GM15510 (cell line): Measurements from ENCODE around the gene CCDC85C.

ENCODE experiments used
- POLR2A ChIP-seq: IDR thresholded peaks from 3 replicates; pipeline ENCODE4 v1.6.1; 2011; ENCODE audit warnings: borderline replicate concordance; ENCODE audit not compliant: insufficient read length; ENCODE audit errors: extremely low read depth

The CCDC85C gene

DNA sequence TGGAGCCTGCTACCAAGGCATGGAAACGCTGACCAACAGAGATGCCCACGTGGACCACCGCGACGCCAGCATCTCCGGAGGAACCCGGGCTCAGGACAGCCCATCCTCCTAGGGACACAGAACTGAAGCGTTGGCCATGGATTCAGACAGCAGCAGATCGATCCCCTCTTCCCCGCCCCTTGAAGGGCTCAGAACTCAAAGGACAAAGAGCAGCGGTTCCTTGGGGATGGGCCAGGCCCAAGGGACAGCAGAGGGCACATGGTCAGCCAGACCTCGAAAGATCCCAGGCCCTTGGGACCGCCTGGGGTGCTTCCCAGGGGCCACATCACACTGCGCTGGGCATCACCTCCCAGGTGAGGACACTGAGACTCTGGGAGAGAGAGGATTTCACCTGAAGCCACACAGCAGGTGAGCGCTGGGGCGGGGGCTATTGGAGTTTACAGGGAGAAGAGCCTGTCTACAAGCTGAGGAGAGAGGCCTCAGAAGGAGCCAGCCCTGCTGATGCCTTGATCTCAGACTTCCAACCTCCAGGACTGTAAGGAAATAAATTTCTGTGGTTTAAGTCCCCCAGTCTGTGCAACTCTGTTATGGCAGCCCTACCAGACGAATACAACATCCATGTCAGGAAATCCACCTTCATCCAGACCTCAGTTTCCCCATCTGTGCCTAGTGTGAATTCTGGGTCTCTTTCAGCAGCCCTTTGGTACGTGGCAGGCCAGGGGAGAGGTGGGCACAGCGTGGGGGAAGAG is 73.4 kb downstream of the CCDC85C start:
- TF ChIP-seq POLR2A = no peak

DNA sequence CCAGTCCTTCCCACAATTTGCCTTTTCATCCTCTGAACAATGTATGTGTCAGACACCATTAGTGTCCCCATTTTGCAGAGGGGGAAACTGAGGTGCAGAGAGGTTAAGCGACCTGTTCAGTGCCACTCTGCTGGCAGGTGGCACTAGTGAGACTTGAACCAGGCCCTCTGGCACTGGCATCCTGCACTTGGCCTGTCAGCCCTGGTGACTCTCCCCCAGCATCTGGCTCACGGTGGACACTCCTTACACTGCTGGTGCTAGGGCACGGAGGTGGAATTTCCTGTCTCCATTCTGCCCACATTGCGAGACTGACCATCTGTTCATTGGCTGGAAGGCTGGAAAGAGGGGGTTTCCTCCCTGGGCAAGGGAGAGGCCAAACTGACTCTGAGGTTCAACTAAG is 74.1 kb downstream of the CCDC85C start:
- no peak for TF ChIP-seq POLR2A

DNA sequence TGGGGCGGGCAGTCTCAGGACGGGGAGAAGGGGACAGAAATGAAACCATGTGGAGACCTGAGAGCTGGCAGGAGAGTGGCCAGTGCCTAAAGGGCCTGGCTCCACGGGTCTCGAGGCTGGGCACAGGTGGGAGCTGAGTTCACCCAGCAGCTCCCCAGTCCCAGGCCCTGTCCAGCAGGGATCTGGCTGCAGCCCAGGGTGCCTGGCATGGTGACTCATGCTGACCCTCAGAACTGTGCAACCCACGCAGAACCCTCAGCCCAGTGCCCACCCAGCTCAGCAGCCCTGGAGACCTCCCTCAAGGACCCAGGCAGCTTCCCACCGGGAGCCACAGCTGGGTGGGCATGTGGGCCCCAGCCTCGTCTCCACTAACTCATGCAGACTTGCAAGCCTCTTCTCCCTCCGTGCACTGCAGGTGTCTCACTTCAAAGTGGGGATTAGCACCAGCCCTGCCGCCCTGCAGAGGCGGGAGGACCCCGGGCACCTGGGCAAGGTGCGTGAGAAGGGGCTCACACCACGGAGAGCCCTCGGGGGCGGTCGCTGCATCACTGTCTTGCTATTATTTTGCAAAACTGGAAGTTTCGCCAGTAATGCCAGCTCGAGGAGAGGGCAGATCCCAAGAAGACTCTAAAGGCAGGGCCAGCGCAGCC is 76.5 kb downstream of the CCDC85C start:
- TF ChIP-seq POLR2A = no peak

DNA sequence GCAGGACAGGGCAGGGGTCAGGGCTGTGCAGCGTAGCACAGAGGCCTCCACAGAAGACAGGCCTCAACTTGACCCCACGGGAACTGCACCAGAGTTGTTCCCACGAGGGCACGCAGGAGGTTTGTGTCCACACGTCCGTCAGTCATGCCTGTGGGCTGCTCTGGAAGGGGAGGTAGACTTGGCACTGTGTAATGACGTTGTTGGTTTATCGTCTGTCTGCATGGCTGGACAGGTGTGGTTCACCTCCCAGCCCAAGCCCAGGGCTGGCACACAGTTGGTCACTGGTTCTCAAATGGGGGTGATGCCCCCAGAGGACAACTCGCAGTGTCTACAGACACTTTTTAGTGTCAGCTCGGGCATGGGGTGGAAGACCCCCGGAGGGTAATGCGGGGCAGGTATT is 77.0 kb downstream of the CCDC85C start:
- TF ChIP-seq POLR2A = no peak

DNA sequence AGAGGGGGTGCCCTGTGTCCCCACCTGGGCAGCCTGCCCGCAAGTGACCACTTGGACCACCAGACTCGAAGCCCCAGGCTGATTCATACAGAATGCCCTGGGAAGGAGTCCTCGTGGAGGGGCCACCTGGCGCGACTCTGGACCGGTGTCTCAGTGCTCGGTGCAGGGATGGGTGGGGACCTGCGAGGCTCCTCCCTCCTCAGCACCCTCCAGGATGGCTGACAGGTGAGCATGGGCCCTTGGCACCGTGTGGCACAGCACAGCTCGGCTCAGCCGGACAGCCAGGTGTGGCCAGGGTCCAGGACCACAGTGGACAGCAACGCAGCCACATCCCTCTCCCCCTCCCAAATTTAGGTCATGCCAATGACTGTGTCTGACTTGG is 78.3 kb downstream of the CCDC85C start:
- no peak for TF ChIP-seq POLR2A

DNA sequence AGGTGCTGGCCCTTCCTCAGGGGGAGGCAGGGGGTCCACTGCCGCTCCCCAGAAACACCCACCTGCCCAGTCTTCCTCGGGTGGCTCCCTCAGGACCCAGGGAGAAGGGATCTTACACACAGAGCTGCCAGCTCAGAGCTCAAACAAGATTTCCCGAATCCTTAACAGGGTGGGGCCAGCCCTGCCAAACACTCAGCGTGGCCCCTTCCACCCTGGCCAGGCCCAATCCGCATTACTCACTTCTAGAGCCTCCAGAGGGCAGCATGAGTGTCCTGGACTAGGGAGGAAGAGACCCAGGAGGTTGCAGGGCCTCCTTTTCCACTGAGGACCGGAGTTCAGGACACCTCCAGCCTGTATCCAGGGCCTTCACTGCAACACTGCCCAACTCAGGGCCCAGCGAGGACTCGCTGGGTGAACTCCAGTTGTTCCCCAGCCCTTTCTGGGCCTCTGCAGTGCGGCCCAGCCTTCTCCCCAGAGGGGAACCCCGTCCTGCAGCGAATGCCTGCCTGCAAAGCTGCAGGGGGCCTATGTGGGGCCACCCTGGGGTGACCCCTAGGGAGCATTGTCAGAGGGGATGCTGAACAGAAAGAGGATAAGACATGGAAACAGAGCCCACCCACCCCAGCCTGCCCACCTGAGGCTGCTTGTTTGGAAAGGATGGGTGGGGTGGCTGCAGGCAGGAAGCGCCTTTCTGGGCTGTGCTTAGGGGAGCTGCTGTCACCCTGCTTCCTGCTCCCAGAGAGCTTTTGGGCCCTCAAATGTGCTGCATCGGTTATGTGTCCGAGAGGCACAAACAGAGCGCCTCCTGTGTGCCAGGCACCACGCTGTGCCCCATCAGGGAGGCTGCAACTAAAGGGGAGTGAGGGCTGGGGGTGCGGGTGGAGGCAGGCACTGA is 79.0 kb downstream of the CCDC85C start:
- TF ChIP-seq POLR2A = no peak

DNA sequence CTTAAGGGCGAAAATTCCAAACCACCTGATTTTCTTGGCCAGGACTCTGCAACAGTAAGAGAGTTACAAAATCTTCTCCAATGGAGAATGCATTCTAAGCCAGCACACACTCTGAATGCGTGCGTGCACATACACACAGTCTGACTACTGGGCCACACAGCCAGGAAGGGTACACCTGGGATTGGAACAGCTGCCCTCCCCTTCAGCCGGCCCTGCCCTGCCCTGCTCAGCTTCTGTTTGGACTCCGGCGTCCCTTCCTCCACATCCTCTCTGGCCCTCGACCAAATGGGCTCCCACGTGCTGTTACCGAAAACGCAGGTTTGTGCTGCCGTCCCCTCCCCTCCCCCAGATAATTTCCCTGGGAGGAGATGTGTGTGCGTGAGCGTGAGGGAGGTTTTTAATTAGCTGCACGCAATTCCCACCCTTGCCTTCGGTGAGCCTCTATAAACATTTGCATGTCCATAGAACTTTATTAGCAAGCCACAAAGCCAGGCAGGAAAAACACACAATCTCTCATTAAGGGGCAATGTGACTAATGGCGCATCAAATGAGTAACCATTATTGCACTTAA is 79.8 kb downstream of the CCDC85C start:
- no peak for TF ChIP-seq POLR2A

DNA sequence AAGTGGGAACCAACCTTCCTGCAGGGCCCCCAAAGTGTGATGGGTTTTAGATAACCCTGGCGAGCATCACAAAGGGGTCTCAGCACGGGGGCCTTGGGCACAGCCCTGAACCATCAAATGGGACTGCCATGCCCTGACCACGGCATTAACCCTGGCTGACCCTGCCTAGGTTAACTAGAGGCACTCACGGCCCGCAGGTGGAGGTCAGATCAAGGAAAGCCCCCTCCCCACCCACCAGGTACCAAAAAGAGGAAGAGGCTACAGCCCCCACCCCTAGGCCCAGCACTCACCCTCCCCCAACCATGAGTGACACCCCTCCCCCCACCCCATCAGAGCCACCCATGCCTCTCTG is 80.3 kb downstream of the CCDC85C start:
- no peak for TF ChIP-seq POLR2A

DNA sequence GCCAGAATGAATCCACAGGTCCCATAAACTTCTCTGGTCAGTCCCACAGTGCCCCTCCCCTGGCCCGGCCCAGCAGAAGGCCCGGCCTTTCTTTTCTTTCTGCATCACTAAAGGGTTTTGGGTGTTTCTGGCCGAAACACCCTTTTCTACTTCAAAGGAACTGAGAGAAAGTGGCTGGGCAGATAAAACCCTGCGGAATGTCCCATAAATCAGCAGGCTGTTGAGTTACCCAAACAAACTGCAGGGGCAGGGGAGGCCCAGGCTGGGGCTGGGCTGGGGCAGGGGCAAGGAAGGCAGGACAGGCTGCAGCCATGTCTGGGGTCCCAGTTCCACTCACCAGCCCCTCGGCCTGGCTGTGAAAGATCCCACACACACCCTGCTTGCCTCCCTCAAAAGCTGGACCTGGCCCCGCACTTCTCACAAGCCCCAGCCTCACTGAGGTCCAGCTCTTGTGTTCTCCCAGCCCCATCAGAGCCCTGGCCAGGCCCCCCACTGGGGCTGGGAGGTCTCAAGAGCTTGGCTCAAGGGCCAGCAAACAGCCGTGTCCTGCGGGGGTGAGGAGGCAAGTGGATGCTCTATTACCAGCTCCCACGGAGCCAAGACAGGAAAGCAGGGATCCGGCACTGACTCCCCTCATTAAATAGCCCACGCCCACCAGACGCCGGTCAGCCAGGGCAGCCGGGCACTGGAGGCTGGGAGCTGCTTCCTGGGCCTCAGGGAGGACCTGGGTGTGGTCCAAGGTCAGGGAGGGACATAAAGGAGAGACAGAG is 80.9 kb downstream of the CCDC85C start:
- no peak for TF ChIP-seq POLR2A

DNA sequence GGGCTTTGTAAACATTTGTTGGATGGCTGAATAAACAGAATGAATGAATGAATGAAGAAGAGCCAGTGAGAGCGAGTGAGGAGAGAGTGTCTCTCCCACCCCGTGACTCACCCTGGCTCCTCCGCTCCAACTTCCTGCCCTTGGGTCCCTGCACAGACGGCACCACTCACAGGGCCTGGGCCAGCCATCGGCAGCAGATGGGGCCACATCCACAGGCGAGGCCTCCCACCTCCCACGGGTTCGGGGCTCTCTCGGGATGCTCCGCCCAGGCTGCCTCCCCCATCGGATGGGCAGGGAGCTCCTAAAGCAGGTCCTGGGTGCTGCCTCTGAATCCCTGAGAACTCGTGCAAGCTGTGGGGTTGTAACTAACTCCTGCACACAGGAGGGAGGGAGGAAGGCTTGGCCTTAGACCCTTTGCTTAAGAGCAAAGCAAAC is 81.5 kb downstream of the CCDC85C start:
- no peak for TF ChIP-seq POLR2A

DNA sequence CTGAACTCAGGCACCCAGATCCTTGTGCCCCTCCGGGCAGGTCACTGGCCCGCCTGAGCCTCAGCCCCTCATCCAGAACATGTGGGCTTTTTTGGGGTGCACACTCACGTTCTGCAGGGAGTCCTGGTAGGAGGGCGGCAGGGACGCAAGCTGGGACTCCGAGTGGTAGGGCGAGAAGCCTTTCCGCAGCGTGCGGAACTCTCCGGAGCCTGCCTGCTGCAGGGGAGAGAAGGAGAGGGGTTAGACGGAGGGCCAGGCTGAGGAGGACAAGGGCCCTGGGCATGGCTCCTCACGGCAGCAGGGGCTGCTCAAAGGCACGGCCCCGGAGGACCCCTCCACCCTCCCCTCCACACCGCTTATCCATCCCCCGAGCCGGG is 82.0 kb downstream of the CCDC85C start:
- TF ChIP-seq POLR2A = no peak

DNA sequence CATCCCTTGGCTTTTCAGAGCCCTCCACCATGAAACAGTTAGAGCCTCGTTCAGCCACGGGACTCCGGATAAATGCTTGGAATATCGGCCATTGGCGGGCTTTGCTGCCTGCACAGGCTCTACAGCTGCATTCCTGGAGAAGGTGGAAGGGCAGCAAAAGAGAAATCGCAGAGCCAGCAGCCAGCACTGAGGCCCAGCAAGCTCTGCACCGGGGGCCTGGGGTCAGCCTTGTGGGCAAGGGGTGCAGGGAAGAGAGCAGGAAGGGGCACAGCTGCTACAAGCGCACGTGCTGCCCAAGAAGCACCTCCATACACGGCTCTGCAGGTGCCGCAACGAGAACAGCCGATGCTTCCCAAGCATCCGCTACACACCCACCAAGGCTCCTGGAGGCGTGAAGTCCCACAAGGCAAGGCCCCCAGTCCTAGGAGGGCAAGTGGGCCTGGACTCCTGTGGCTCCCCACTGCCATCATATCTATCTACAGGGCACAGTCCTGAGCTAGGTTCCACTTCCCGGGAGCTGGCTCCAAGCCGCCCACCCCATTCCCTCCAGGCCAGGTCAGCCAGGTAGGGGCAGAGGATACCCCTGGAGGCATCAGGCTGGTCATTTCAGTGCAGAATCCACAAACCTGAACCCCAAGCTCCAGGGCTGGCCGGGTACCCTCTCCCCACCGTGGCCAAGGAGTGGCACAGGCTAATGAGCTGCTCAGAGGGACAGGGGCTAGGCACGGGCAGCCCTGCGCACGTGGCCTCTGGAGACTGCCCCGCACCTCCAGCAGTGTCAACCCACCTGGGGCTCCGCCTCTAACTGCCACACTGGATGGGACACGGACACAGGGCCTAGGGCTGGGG is 82.6 kb downstream of the CCDC85C start:
- TF ChIP-seq POLR2A = no peak

DNA sequence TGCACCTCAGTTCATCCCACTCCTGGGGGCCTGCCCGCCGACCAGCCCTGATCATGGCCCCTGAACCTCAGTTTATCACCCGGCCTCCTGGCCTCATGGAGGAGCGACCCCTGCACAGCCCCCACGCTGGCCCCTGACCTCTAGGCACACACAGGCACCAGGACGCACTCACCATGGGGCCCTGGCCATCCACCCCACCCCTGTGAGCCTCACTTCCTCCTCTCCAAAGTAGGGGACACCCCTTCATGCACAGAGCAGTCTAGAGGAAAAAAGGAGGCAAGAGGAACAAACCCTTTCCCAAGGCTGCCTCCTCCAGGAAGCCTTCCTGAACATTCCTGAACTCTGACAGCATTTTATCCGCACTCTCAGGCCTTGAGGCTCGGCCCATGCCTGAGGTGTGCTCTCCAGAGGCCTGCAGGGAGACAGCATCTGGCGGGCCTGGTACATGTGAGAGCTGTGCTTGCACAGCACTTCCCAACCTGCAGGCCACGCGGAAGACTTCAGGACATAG is 83.4 kb downstream of the CCDC85C start:
- no peak for TF ChIP-seq POLR2A

DNA sequence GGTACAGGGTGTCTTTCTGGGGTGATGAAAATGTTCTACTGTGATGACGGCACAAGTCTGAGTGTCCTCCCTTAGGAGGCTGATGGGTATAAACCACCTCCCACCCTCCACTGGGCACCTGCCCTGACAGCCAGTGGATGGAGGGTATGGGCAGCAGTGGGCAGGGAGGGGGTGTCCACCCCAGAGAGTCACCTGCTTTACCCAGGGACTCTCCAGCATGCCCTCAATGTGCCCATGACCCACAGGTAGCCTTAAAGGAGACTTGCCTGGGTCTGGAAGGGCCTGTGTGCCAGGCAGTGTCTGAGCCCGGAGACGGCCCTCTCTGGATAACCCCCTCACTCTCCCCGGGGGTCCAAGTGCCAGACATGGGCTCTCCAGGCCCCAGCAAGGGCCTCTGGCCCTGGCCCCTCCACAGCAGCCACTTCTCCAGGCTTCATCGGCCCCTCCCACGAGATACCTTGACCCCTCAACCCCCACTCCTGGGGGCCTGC is 84.0 kb downstream of the CCDC85C start:
- TF ChIP-seq POLR2A = no peak

DNA sequence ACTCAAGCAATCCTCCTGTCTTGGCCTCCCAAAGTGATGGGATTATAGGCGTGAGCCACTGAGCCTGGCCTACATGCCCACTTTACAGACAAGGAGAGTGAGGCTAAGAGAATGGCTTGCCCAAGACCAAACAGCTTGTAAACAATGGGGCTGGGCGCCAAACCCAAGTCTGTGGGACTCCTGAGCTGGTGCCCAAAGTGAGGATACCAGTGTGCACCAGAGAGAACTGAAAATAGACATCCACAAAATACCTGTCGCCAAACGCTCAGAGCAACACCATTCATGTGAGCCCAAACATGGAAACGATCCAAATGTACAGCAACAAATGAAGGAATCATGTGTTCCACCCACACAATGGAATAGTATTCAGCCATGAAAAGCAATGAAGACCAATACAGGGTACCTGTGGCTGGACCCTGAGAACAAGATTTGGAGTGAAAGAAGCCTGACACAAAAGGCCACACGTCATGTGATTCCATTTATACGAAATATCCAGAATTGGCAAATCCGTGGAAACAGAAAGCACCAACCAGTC is 84.6 kb downstream of the CCDC85C start:
- no peak for TF ChIP-seq POLR2A
